HepG2 (cell line): ENCODE results near the gene GGA3. TPM values are rescaled to one million over a fixed set of nuclear protein-coding genes. Genes with fewer than 3 reads are reported as not detected.

Experiments used
- ATAD3A ChIP-seq: sonication (generic); formaldehyde crosslinking; IDR thresholded peaks from 2 replicates; pipeline ENCODE4 v1.4.0; 2020; ENCODE audit warnings: missing genetic modification reagents
- FOXP4 ChIP-seq: sonication (generic); formaldehyde crosslinking; IDR thresholded peaks from 2 replicates; pipeline ENCODE4 v1.4.0; 2020; ENCODE audit warnings: missing genetic modification reagents
- HDAC1 ChIP-seq: sonication (generic); formaldehyde crosslinking; IDR thresholded peaks from 2 replicates; pipeline ENCODE4 v1.5.1; 2020; ENCODE audit warnings: mild to moderate bottlenecking, missing genetic modification reagents
- IKZF1 ChIP-seq: fragments of 450-650 bp; IDR thresholded peaks from 2 replicates; pipeline ENCODE4 v1.7.1; 2016
- ISL2 ChIP-seq: sonication (generic); formaldehyde crosslinking; IDR thresholded peaks from 2 replicates; pipeline ENCODE4 v1.5.0; 2020; ENCODE audit warnings: missing genetic modification reagents
- JUNB ChIP-seq: sonication (generic); formaldehyde crosslinking; IDR thresholded peaks from 2 replicates; pipeline ENCODE4 v1.8.0; 2022; ENCODE audit warnings: missing genetic modification reagents, mild to moderate bottlenecking, borderline replicate concordance
- LBX2 ChIP-seq: sonication (generic); formaldehyde crosslinking; IDR thresholded peaks from 2 replicates; pipeline ENCODE4 v1.5.0; 2020; ENCODE audit warnings: missing genetic modification reagents, mild to moderate bottlenecking, borderline replicate concordance
- PAF1 ChIP-seq: IDR thresholded peaks from 2 replicates; pipeline ENCODE4 v1.6.1; 2016; ENCODE audit warnings: missing genetic modification reagents, missing compliant biosample characterization
- RFX1 ChIP-seq: fragments of 450-650 bp; IDR thresholded peaks from 2 replicates; pipeline ENCODE4 v1.6.1; 2017
- SRSF4 ChIP-seq: fragments of 200-400 bp; formaldehyde crosslinking; IDR thresholded peaks from one replicate; pipeline ENCODE4 v1.6.1; 2018; ENCODE audit warnings: mild to moderate bottlenecking, low read depth, low read length, moderate library complexity; ENCODE audit not compliant: poor library complexity, severe bottlenecking
- TBL1XR1 ChIP-seq: fragments of 150-350 bp; IDR thresholded peaks from 2 replicates; pipeline ENCODE4 v1.6.1; 2014; ENCODE audit warnings: borderline replicate concordance, low read length; ENCODE audit not compliant: partially characterized antibody
- TEF ChIP-seq: sonication (generic); formaldehyde crosslinking; IDR thresholded peaks from 2 replicates; pipeline ENCODE4 v1.5.0; 2020; ENCODE audit warnings: missing genetic modification reagents
- TFDP2 ChIP-seq: sonication (generic); formaldehyde crosslinking; IDR thresholded peaks from 2 replicates; pipeline ENCODE4 v1.4.0; 2020; ENCODE audit warnings: missing genetic modification reagents
- U2AF1 ChIP-seq: fragments of 200-400 bp; formaldehyde crosslinking; optimal IDR thresholded peaks from 2 replicates; pipeline ENCODE3; 2017; ENCODE audit warnings: mild to moderate bottlenecking, low read depth, low read length
- WIZ ChIP-seq: sonication (generic); formaldehyde crosslinking; IDR thresholded peaks from 2 replicates; pipeline ENCODE4 v1.5.1; 2020; ENCODE audit warnings: mild to moderate bottlenecking, missing genetic modification reagents
- ZNF280D ChIP-seq: sonication (generic); formaldehyde crosslinking; IDR thresholded peaks from 2 replicates; pipeline ENCODE4 v1.5.1; 2020; ENCODE audit warnings: mild to moderate bottlenecking, missing genetic modification reagents
- ZNF329 ChIP-seq: sonication (generic); formaldehyde crosslinking; IDR thresholded peaks from 2 replicates; pipeline ENCODE4 v1.9.0; 2021; ENCODE audit warnings: low read depth, mild to moderate bottlenecking, missing genetic modification reagents
- ZNF547 ChIP-seq: sonication (generic); formaldehyde crosslinking; IDR thresholded peaks from 2 replicates; pipeline ENCODE4 v1.5.1; 2020; ENCODE audit warnings: mild to moderate bottlenecking, missing genetic modification reagents
- ZNF562 ChIP-seq: sonication (generic); formaldehyde crosslinking; IDR thresholded peaks from 2 replicates; pipeline ENCODE4 v1.8.0; 2022; ENCODE audit warnings: missing genetic modification reagents, borderline replicate concordance
- ZNF75D ChIP-seq: sonication (generic); formaldehyde crosslinking; IDR thresholded peaks from 2 replicates; pipeline ENCODE4 v1.8.1; 2023; ENCODE audit warnings: missing genetic modification reagents, mild to moderate bottlenecking, borderline replicate concordance
- ZSCAN22 ChIP-seq: sonication (generic); formaldehyde crosslinking; IDR thresholded peaks from 2 replicates; pipeline ENCODE4 v1.4.0; 2020; ENCODE audit warnings: mild to moderate bottlenecking, missing genetic modification reagents
- polyA plus RNA-seq, 8 experiments: library from polyadenylated mRNA; depleted of rRNA in 3 of 8; stranded (reverse) in 7 of 8; unstranded in 1 of 8; fragments of >200 nt; fragmentation: Illumina TruSeq in 4 of 8; extraction: Trizol in 4 of 8; gene quantifications; 2 replicates each; pipeline versions ENCODE4 v1.2.1 to v1.2.3, GENCODE V29; 2011 to 2016; ENCODE audit warnings: low read depth in 4 of 8, missing spikeins in 1 of 8, mixed read lengths in 1 of 8; ENCODE audit not compliant: insufficient read depth in 1 of 8
- total RNA-seq, 5 experiments: library from RNA; depleted of rRNA; stranded (reverse); fragments of >200 nt; fragmentation: Illumina TruSeq; extraction: Trizol; gene quantifications; 2 replicates each; pipeline ENCODE4 v1.2.3, GENCODE V29; 2016; ENCODE audit warnings: low read depth in 1 of 5

The GGA3 gene
- total and polyA plus RNA-seq, 2 of the 13 experiments (the other 11 are each of a cell fraction or from before 2014, with no cell fraction given), result 28.4 to 43.7 TPM

- TF ChIP-seq FOXP4 (CRISPR knock-in tag) (peak; percentile 40; the same call in 1 of the 2 replicates), HDAC1 (CRISPR knock-in tag) (peak; percentile 79), ATAD3A (CRISPR knock-in tag) (peak; percentile 21; the same call in 1 of the 2 replicates), ZNF547 (CRISPR knock-in tag) (peak; percentile 90; the same call in 1 of the 2 replicates), ZSCAN22 (CRISPR knock-in tag) (no peak), WIZ (CRISPR knock-in tag) (peak; percentile 70; the same call in 1 of the 2 replicates), TBL1XR1 (no peak), ISL2 (peak; percentile 53), LBX2 (CRISPR knock-in tag) (no peak), RFX1 (no peak), ZNF562 (CRISPR knock-in tag) (no peak), TEF (CRISPR knock-in tag) (no peak; the same call in 1 of the 2 replicates), ZNF329 (CRISPR knock-in tag) (peak; percentile 87), TFDP2 (peak; percentile 49; the same call in 1 of the 2 replicates), JUNB (no peak), ZNF75D (no peak), IKZF1 (no peak), PAF1 (no peak), SRSF4 (no peak), U2AF1 (peak; percentile 78), ZNF280D (CRISPR knock-in tag) (no peak; the same call in 1 of the 2 replicates)
Measured at GRCh38 chr17:75261336-75262111, at the start of gene GGA3, which contains the start of gene MRPS7 (continued).
